Measurements from ENCODE around the gene FBXO15. TPM values are rescaled to one million over a fixed set of nuclear protein-coding genes. Genes with fewer than 3 reads are reported as not detected.
A peak's percentile ranks its signal among the peaks of the same experiment; 100 is the strongest.

FBXO15 gene
- total and polyA plus RNA-seq, 12 donors, result 0.93 to 8.7 (median 2.8) TPM

GRCh38 chr18:74081966-74082741 lies 65.5 kb downstream of the FBXO15 start:
- DNase-seq, result peak in 6 of 7 donors; percentile 16 to 69 (median 29)
- no peaks in the 10 kb centered on the region for H3K36me3 ChIP-seq (replicated peaks in 1 of 2)
- H3K4me1 ChIP-seq (replicated peaks in 1 of 2), result no peaks in the 10 kb centered on the region
- no peak overlapping the region for H3K27ac ChIP-seq
- H3K4me3 ChIP-seq, result no peak overlapping the region
- 66 to 76% (median 68%) methylated on average over 12 to 13 of the region's 13 CpGs for WGBS, 4 donors
- no peaks in the 10 kb centered on the region for H3K27me3 ChIP-seq
- intact Hi-C loops (cut with DNase I), result no loop called here
- TF ChIP-seq POLR2A (IDR thresholded peaks at IDR 0.05), result no peak
- TF ChIP-seq CTCF (IDR thresholded peaks at IDR 0.05), result peak in 3 of 6 experiments; percentile 15 to 44 (median 24)
- H3K9me3 ChIP-seq (replicated peaks in 1 of 3), result no peaks in the 10 kb centered on the region

GRCh38 chr18:74078257-74078656 lies 69.4 kb downstream of the FBXO15 start:
- intact Hi-C loops (cut with DNase I), result no loop called here
- 83 to 89% (median 88%) methylated on average over 7 to 9 of the region's 9 CpGs for WGBS, 4 donors
- no peak for TF ChIP-seq CTCF (IDR thresholded peaks at IDR 0.05)
- TF ChIP-seq POLR2A (IDR thresholded peaks at IDR 0.05), result no peak
- no peaks in the 10 kb centered on the region for H3K27me3 ChIP-seq
- H3K9me3 ChIP-seq (replicated peaks in 1 of 3), result no peaks in the 10 kb centered on the region
- DNase-seq, result no peak
- no peaks in the 10 kb centered on the region for H3K36me3 ChIP-seq (replicated peaks in 1 of 2)
- H3K4me1 ChIP-seq (replicated peaks in 1 of 2), result no peaks in the 10 kb centered on the region
- no peak overlapping the region for H3K4me3 ChIP-seq
- no peak overlapping the region for H3K27ac ChIP-seq

GRCh38 chr18:74074668-74075564 lies 72.7 kb downstream of the FBXO15 start:
- Histone ChIP-seq H3K36me3 (replicated peaks in 1 of 2) (no peaks in the 10 kb centered on the region), H3K27me3 (no peaks in the 10 kb centered on the region), H3K4me1 (replicated peaks in 1 of 2) (no peaks in the 10 kb centered on the region), H3K4me3 (no peak overlapping the region), H3K27ac (no peak overlapping the region), H3K9me3 (replicated peaks in 1 of 3) (no peaks in the 10 kb centered on the region)
- TF ChIP-seq CTCF (IDR thresholded peaks at IDR 0.05) (no peak), POLR2A (IDR thresholded peaks at IDR 0.05) (no peak)
- DNase-seq, result no peak
- 91 to 93% (median 92%) methylated on average over 17 of the region's 17 CpGs for WGBS, 4 donors
- intact Hi-C loops (cut with DNase I), result no loop called here

GRCh38 chr18:74073957-74074667 lies 73.5 kb downstream of the FBXO15 start:
- WGBS, 4 donors, result 76 to 85% (median 80%) methylated on average over 10 of the region's 10 CpGs
- no peak overlapping the region for H3K27ac ChIP-seq

More at GRCh38 chr18:74073957-74074667, 73.5 kb downstream of the FBXO15 start:
- H3K27me3 ChIP-seq, result peaks cover 3% of the 10 kb centered on the region
- no peak overlapping the region for H3K4me3 ChIP-seq
- no peaks in the 10 kb centered on the region for H3K9me3 ChIP-seq (replicated peaks in 1 of 3)
- no peaks in the 10 kb centered on the region for H3K36me3 ChIP-seq (replicated peaks in 1 of 2)
- TF ChIP-seq CTCF (IDR thresholded peaks at IDR 0.05) (no peak), POLR2A (IDR thresholded peaks at IDR 0.05) (no peak)
- no peak for DNase-seq
- H3K4me1 ChIP-seq (replicated peaks in 1 of 2), result no peaks in the 10 kb centered on the region
- intact Hi-C loops (cut with DNase I), result no loop called here

All from adrenal gland (tissue), 12 donors.